Nephron progenitor cell (in vitro differentiated cells): Measurements from ENCODE around the gene SUSD1.
A peak's percentile ranks its signal among the peaks of the same experiment; 100 is the strongest.

Source experiments
- DNase-seq: peaks from one replicate; pipeline ENCODE4 v3.0.0; 2021
- H3K27ac Mint-ChIP-seq: 2 replicates; pipeline ENCODE4 v1.8.0; 2021; ENCODE audit warnings: mild to moderate bottlenecking, moderate library complexity, mixed read lengths
- H3K27me3 Mint-ChIP-seq: 2 replicates; pipeline ENCODE4 v1.8.0; 2021; ENCODE audit warnings: mild to moderate bottlenecking, low read depth, mixed read lengths; ENCODE audit not compliant: poor library complexity
- H3K36me3 Mint-ChIP-seq: 2 replicates; pipeline ENCODE4 v1.8.0; 2021; ENCODE audit warnings: low read depth, mixed read lengths
- H3K4me1 Mint-ChIP-seq: 2 replicates; pipeline ENCODE4 v1.8.0; 2021; ENCODE audit warnings: mixed read lengths
- H3K4me3 Mint-ChIP-seq: 2 replicates; pipeline ENCODE4 v1.8.0; 2021; ENCODE audit warnings: mild to moderate bottlenecking, moderate library complexity, mixed read lengths
- H3K9me3 Mint-ChIP-seq: 2 replicates; pipeline ENCODE4 v1.8.0; 2021; ENCODE audit warnings: mild to moderate bottlenecking, moderate library complexity, mixed read lengths
- CTCF ChIP-seq: fragments of 200-600 bp; sonication (generic); IDR thresholded peaks from 2 replicates; pipeline ENCODE4 v1.5.0; 2021; ENCODE audit warnings: antibody characterized with exemption

The SUSD1 gene

GRCh38 chr9:112179816-112180215 lies 4.7 kb upstream of the SUSD1 start:
- no peak for TF ChIP-seq CTCF
- Mint-ChIP-seq H3K36me3 (peaks cover 9% of the 10 kb centered on the region), H3K4me1 (peaks cover 45% of the 10 kb centered on the region), H3K4me3 (no peak overlapping the region), H3K27ac (peak overlapping the region; percentile 44), H3K9me3 (peaks cover 6% of the 10 kb centered on the region), H3K27me3 (peaks cover 6% of the 10 kb centered on the region)
- DNase-seq = no peak

DNA sequence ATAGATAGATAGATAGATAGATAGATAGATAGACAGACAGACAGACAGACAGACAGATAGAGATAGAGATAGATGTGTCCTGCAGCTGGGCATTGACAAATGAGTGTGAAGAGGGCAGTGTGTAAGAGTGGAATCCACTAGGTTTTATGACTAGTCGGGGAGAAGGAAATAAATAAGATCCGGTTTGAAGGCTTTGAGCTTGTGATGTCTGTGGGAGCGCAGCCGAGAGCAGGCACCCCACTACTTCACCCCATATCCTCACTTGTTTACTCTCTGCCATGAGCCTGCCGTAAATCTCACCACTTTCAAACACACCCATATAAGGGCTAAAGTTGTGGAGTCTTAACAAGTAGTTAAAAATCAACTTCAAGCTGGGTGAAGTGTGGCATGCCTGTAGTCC lies 1.4 kb upstream of the SUSD1 start:
- H3K27ac Mint-ChIP-seq = no peak overlapping the region
- peak overlapping the region; percentile 92 for H3K4me3 Mint-ChIP-seq
- peaks cover 17% of the 10 kb centered on the region for H3K27me3 Mint-ChIP-seq
- TF ChIP-seq CTCF = no peak
- H3K36me3 Mint-ChIP-seq = peaks cover 22% of the 10 kb centered on the region
- DNase-seq = no peak
- H3K9me3 Mint-ChIP-seq = no peaks in the 10 kb centered on the region
- peaks cover 63% of the 10 kb centered on the region for H3K4me1 Mint-ChIP-seq

- H3K27me3 Mint-ChIP-seq = peaks cover 17% of the 10 kb centered on the region
- no peak for DNase-seq
These were observed 759 bp upstream of the SUSD1 start for GRCh38 chr9:112175796-112176315.

DNA sequence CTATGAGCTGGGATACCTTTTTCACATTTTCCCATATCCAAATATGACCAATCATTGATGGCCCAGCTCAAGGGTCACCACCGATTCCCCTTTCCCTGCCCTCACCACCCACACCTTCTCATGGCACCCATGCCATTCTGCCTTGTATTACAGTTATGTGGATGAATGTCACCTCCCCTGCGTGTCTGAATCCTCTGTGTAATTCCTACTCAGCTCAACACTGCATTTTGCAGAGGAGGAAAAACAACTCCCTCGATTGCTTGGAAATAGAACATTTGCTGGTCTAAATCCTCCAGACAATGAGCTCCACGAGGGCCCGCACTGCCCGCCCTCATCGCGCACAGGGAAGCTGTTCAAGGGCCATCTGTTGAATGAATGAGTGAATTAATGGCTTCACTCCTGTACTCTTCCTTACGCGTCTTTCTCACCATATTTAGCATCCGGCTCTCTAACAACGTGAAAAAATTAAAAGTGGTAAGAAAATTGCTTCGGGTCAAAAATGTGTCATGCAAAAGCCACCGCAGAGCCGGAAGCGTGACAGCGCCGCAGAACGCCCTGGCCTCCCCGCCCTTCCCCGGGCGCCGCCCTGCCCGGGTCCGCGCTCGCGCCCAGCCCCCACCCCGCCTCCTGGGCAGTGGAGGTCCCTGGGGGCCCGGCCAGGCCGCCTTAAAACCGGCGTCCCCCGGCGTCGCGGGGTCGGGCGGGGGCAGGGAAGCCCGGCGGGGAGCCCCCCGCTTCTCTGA lies 704 bp downstream of the SUSD1 start:
- H3K36me3 Mint-ChIP-seq = peaks cover 23% of the 10 kb centered on the region
- no peak for TF ChIP-seq CTCF
- H3K4me1 Mint-ChIP-seq = peaks cover 56% of the 10 kb centered on the region
- no peaks in the 10 kb centered on the region for H3K9me3 Mint-ChIP-seq
- H3K4me3 Mint-ChIP-seq = peak overlapping the region; percentile 84
- H3K27ac Mint-ChIP-seq = no peak overlapping the region
- DNase-seq = peak; percentile 63
- peaks cover 17% of the 10 kb centered on the region for H3K27me3 Mint-ChIP-seq

More at GRCh38 chr9:112175796-112176315, 759 bp upstream of the SUSD1 start:
- Mint-ChIP-seq H3K27ac (peak overlapping the region; percentile 78), H3K9me3 (no peaks in the 10 kb centered on the region), H3K4me3 (peak overlapping the region; percentile 92), H3K4me1 (peaks cover 62% of the 10 kb centered on the region), H3K36me3 (peaks cover 22% of the 10 kb centered on the region)
- TF ChIP-seq CTCF = no peak

DNA sequence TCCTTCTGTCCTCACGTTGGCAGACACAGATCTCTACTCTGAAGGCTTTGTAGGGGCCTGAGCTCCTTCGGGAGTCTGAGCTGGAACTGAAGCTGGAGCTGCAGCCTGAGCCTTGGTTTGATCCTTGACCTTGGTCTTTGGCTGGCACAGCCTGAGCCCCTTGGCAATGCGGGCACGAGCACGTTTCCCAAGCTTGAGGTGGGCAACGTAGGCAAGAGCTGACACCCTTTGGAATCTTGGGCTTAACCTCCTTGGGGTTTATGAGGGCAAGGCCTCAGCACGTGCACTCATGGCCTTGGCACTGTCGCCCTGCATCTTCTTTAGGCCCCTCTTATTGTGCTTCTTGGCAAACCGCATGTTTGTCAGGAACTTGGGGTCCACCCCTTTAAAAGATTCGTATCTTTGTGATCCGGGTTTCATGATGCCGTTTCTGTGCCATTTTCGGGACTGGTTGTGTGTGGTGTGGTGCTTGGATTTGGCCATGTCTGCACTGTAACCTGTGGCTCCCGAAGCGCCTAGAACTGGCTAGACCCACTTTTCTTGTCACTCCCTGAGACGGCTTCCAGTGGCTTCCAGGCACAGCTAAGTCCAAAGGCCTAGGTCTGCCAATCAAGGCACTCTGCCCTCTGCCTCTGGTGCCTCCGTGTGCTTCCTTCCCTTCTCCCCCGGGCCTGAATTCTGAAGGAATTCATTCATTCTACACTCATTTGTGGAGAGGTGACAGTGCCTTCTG lies 1.4 kb downstream of the SUSD1 start:
- H3K4me3 Mint-ChIP-seq = peak overlapping the region; percentile 84
- H3K27me3 Mint-ChIP-seq = peaks cover 17% of the 10 kb centered on the region

More for the DNA sequence above, 1.4 kb downstream of the SUSD1 start:
- Mint-ChIP-seq H3K4me1 (peaks cover 64% of the 10 kb centered on the region), H3K9me3 (no peaks in the 10 kb centered on the region), H3K27ac (no peak overlapping the region), H3K36me3 (peaks cover 29% of the 10 kb centered on the region)
- TF ChIP-seq CTCF = no peak
- DNase-seq = no peak
